Activated CD4-positive, alpha-beta T cell treated with anti-CD3 and anti-CD28 coated beads, Interleukin-2, amount 10 ng/mL, durations not matched to agents 7 days and 5 days (primary cell): Measurements from ENCODE around the gene OSBP2. TPM values are rescaled to one million over a fixed set of nuclear protein-coding genes. Genes with fewer than 3 reads are reported as not detected.

Experiments used
- CTCF ChIA-PET: fragments of 350-600 bp; sonication (Branson Sonifier 250); formaldehyde crosslinking; loops from one replicate; lab custom pipeline; 2021; ENCODE audit warnings: antibody characterized with exemption; lab: Charles Lee
- POLR2A ChIA-PET: fragments of 350-600 bp; sonication (Branson Sonifier 250); formaldehyde crosslinking; loops from one replicate; lab custom pipeline; 2021; ENCODE audit warnings: antibody characterized with exemption; lab: Charles Lee
- DNase-seq: peaks from one replicate; pipeline ENCODE4 v3.0.0-alpha.2; 2020
- H3K27ac Mint-ChIP-seq: one replicate; pipeline ENCODE4 v1.8.0; 2021; ENCODE audit warnings: mild to moderate bottlenecking, moderate library complexity, mixed read lengths
- H3K27me3 Mint-ChIP-seq: one replicate; pipeline ENCODE4 v1.8.0; 2021; ENCODE audit warnings: mixed read lengths
- H3K36me3 Mint-ChIP-seq: one replicate; pipeline ENCODE4 v1.8.0; 2021; ENCODE audit warnings: low read depth, mixed read lengths
- H3K4me1 Mint-ChIP-seq: one replicate; pipeline ENCODE4 v1.8.0; 2021; ENCODE audit warnings: mixed read lengths
- H3K4me3 Mint-ChIP-seq: one replicate; pipeline ENCODE4 v1.8.0; 2021; ENCODE audit warnings: mild to moderate bottlenecking, moderate library complexity, mixed read lengths
- H3K9me3 Mint-ChIP-seq: one replicate; pipeline ENCODE4 v1.8.0; 2021; ENCODE audit warnings: mixed read lengths
- total RNA-seq, 2 experiments: library from RNA; stranded (reverse); gene quantifications; one replicate each; pipeline ENCODE4 v1.2.3, GENCODE V29; 2021

OSBP2 gene
- total RNA-seq, 2 experiments from 2014 or later, result 1.1 TPM

GRCh38 chr22:30873661-30874060, 179.0 kb downstream of the OSBP2 start:
- Mint-ChIP-seq H3K27me3 (no peaks in the 10 kb centered on the region), H3K9me3 (no peaks in the 10 kb centered on the region), H3K27ac (no peak overlapping the region), H3K36me3 (no peaks in the 10 kb centered on the region), H3K4me3 (no peak overlapping the region), H3K4me1 (peaks cover 3% of the 10 kb centered on the region)
- POLR2A ChIA-PET, result no interaction called here
- no peak for DNase-seq
- CTCF ChIA-PET, result no interaction called here

- no peak overlapping the region for H3K27ac Mint-ChIP-seq
- H3K4me3 Mint-ChIP-seq, result no peak overlapping the region
- DNase-seq, result no peak
- ChIA-PET POLR2A (no interaction called here), CTCF (no interaction called here)
- H3K4me1 Mint-ChIP-seq, result no peaks in the 10 kb centered on the region
- H3K36me3 Mint-ChIP-seq, result no peaks in the 10 kb centered on the region
- H3K9me3 Mint-ChIP-seq, result no peaks in the 10 kb centered on the region
- H3K27me3 Mint-ChIP-seq, result no peaks in the 10 kb centered on the region
Observed at GRCh38 chr22:30874431-30875370, 180.0 kb downstream of the OSBP2 start.

- H3K27ac Mint-ChIP-seq, result no peak overlapping the region
- H3K27me3 Mint-ChIP-seq, result no peaks in the 10 kb centered on the region
- POLR2A ChIA-PET, result no interaction called here
- H3K4me3 Mint-ChIP-seq, result no peak overlapping the region
- no peaks in the 10 kb centered on the region for H3K4me1 Mint-ChIP-seq
- CTCF ChIA-PET, result no interaction called here
- no peaks in the 10 kb centered on the region for H3K9me3 Mint-ChIP-seq
- no peaks in the 10 kb centered on the region for H3K36me3 Mint-ChIP-seq
- no peak for DNase-seq
Observed at GRCh38 chr22:30875481-30876215, 181.0 kb downstream of the OSBP2 start.

- Mint-ChIP-seq H3K9me3 (no peaks in the 10 kb centered on the region), H3K36me3 (no peaks in the 10 kb centered on the region), H3K27ac (no peak overlapping the region), H3K4me3 (no peak overlapping the region), H3K4me1 (no peaks in the 10 kb centered on the region), H3K27me3 (no peaks in the 10 kb centered on the region)
- DNase-seq, result no peak
- ChIA-PET CTCF (no interaction called here), POLR2A (no interaction called here)
Observed at GRCh38 chr22:30876221-30876751, 181.6 kb downstream of the OSBP2 start.

GRCh38 chr22:30876915-30877553, 182.4 kb downstream of the OSBP2 start:
- CTCF ChIA-PET, result interaction anchor here (0.5 to 0.6 kb wide), 2 partner anchors 43 to 106 kb away, joined by 4 read pairs; no protein-coding TSS in a partner anchor
- POLR2A ChIA-PET, result no interaction called here
- no peaks in the 10 kb centered on the region for H3K27me3 Mint-ChIP-seq

GRCh38 chr22:30877662-30878515, 183.2 kb downstream of the OSBP2 start:
- ChIA-PET CTCF (interaction anchor here (0.5 to 1.5 kb wide), 2 partner anchors 30 to 105 kb away, joined by 3 to 4 read pairs; no protein-coding TSS in a partner anchor), POLR2A (interaction anchor here (0.5 kb wide), 1 partner anchor 42 kb away, joined by 3 read pairs; no protein-coding TSS in a partner anchor)
- H3K4me3 Mint-ChIP-seq, result no peak overlapping the region
- H3K27me3 Mint-ChIP-seq, result no peaks in the 10 kb centered on the region
- no peaks in the 10 kb centered on the region for H3K36me3 Mint-ChIP-seq
- H3K27ac Mint-ChIP-seq, result no peak overlapping the region
- no peaks in the 10 kb centered on the region for H3K9me3 Mint-ChIP-seq
- no peaks in the 10 kb centered on the region for H3K4me1 Mint-ChIP-seq
- DNase-seq, result no peak

More at GRCh38 chr22:30876915-30877553, 182.4 kb downstream of the OSBP2 start:
- Mint-ChIP-seq H3K27ac (no peak overlapping the region), H3K9me3 (no peaks in the 10 kb centered on the region), H3K36me3 (no peaks in the 10 kb centered on the region), H3K4me3 (no peak overlapping the region), H3K4me1 (no peaks in the 10 kb centered on the region)
- DNase-seq, result no peak

GRCh38 chr22:30878516-30879414, 184.1 kb downstream of the OSBP2 start:
- Mint-ChIP-seq H3K27me3 (no peaks in the 10 kb centered on the region), H3K27ac (no peak overlapping the region), H3K4me3 (no peak overlapping the region), H3K36me3 (no peaks in the 10 kb centered on the region), H3K4me1 (no peaks in the 10 kb centered on the region), H3K9me3 (no peaks in the 10 kb centered on the region)
- POLR2A ChIA-PET, result no interaction called here
- DNase-seq, result no peak
- CTCF ChIA-PET, result interaction anchor here (1.4 to 1.5 kb wide), 2 partner anchors 10 to 29 kb away, joined by 3 to 4 read pairs; no protein-coding TSS in a partner anchor

GRCh38 chr22:30879415-30879797, 184.7 kb downstream of the OSBP2 start:
- no peaks in the 10 kb centered on the region for H3K9me3 Mint-ChIP-seq
- ChIA-PET CTCF (interaction anchor here (1.4 to 1.5 kb wide), 2 partner anchors 10 to 29 kb away, joined by 3 to 4 read pairs; no protein-coding TSS in a partner anchor), POLR2A (no interaction called here)
- no peaks in the 10 kb centered on the region for H3K36me3 Mint-ChIP-seq
- H3K27ac Mint-ChIP-seq, result no peak overlapping the region
- no peak overlapping the region for H3K4me3 Mint-ChIP-seq
- no peak for DNase-seq
- H3K4me1 Mint-ChIP-seq, result no peaks in the 10 kb centered on the region
- no peaks in the 10 kb centered on the region for H3K27me3 Mint-ChIP-seq

GRCh38 chr22:30880181-30880601, 185.5 kb downstream of the OSBP2 start:
- H3K27ac Mint-ChIP-seq, result no peak overlapping the region
- H3K36me3 Mint-ChIP-seq, result no peaks in the 10 kb centered on the region
- no peaks in the 10 kb centered on the region for H3K4me1 Mint-ChIP-seq
- no peak for DNase-seq
- H3K27me3 Mint-ChIP-seq, result no peaks in the 10 kb centered on the region
- CTCF ChIA-PET, result no interaction called here
- POLR2A ChIA-PET, result no interaction called here
- H3K9me3 Mint-ChIP-seq, result no peaks in the 10 kb centered on the region
- no peak overlapping the region for H3K4me3 Mint-ChIP-seq

- no peaks in the 10 kb centered on the region for H3K4me1 Mint-ChIP-seq
- H3K36me3 Mint-ChIP-seq, result no peaks in the 10 kb centered on the region
- CTCF ChIA-PET, result interaction anchor here (1.0 kb wide), 1 partner anchor 10 kb away, joined by 3 read pairs; no protein-coding TSS in a partner anchor
- no peak overlapping the region for H3K4me3 Mint-ChIP-seq
- H3K27me3 Mint-ChIP-seq, result no peaks in the 10 kb centered on the region
- no peaks in the 10 kb centered on the region for H3K9me3 Mint-ChIP-seq
- DNase-seq, result no peak
- no peak overlapping the region for H3K27ac Mint-ChIP-seq
- POLR2A ChIA-PET, result no interaction called here
Observed at GRCh38 chr22:30880847-30881246, 186.2 kb downstream of the OSBP2 start.
